NCI-H774 (cell line): ENCODE data around the gene PCDHGA8.
A peak's percentile ranks its signal among the peaks of the same experiment; 100 is the strongest.
"Not testable (repeated sequence)": the region's sequence is repeated elsewhere in the genome, so short reads cannot be mapped to it uniquely, and the experiment has no call there.

ENCODE experiments used
- DNase-seq: peaks from one replicate; lab custom pipeline; 2025; lab: John Stamatoyannopoulos, UW

The PCDHGA8 gene

DNA sequence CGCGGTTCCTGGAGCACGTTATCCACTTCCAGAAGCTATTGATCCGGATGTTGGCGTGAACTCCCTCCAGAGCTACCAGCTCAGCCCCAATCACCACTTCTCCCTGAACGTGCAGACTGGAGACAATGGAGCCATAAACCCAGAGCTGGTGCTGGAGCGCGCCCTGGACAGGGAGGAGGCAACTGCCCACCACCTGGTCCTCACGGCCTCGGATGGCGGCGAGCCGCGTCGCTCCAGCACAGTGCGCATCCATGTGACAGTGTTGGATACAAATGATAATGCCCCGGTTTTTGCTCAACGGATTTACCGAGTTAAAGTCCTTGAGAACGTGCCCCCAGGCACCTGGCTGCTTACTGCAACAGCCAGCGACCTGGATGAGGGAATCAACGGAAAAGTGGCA lies 11.0 kb downstream of the PCDHGA8 start:
- DNase-seq: no peak

DNA sequence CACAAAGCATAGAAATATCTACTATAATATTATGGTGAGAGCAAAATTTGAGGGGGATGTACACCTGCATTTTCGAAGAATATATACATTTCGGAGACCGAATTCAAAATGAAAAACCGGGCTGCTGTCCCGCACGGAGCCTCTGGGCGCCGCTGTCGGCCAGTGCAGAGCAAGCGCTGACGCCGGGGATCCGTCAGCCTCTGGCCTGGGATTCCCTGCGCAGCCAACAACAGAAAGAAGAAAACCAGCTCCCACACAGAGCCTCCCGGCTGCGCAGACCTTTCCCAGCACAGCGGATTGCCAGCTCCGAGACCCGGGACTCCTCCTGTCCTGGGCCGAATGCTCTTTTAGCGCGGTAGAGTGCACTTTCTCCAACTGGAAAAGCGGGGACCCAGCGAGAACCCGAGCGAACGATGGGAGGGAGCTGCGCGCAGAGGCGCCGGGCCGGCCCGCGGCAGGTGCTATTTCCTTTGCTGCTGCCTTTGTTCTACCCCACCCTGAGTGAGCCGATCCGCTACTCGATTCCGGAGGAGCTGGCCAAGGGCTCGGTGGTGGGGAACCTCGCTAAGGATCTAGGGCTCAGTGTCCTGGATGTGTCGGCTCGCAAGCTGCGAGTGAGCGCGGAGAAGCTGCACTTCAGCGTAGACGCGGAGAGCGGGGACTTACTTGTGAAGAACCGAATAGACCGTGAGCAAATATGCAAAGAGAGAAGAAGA lies 15.5 kb downstream of the PCDHGA8 start, which contains the start of gene PCDHGB6:
TSS of gene PCDHGB6 (plus strand) at position 232 of the 716 bp plus-strand sequence. CDS start at position 414, 182 bp downstream.
- not testable (repeated sequence) for DNase-seq

DNA sequence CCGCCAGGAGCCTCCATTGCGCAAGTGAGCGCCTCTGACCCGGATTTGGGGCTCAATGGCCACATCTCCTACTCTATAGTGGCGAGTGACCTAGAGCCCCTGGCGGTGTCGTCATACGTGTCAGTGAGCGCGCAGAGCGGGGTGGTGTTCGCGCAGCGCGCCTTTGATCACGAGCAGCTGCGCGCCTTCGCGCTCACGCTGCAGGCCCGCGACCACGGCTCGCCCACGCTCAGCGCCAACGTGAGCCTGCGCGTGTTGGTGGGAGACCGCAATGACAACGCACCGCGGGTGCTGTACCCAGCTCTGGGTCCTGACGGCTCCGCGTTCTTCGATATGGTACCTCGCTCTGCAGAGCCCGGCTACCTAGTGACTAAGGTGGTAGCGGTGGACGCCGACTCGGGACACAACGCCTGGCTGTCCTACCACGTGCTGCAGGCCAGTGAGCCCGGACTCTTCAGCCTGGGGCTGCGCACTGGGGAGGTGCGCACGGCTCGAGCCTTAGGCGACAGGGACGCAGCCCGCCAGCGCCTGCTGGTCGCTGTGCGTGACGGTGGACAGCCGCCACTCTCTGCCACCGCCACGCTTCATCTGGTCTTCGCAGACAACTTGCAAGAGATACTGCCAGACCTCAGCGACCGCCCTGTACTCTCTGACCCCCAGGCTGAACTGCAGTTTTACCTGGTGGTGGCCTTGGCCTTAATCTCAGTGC lies 17.3 kb downstream of the PCDHGA8 start:
- no peak for DNase-seq

DNA sequence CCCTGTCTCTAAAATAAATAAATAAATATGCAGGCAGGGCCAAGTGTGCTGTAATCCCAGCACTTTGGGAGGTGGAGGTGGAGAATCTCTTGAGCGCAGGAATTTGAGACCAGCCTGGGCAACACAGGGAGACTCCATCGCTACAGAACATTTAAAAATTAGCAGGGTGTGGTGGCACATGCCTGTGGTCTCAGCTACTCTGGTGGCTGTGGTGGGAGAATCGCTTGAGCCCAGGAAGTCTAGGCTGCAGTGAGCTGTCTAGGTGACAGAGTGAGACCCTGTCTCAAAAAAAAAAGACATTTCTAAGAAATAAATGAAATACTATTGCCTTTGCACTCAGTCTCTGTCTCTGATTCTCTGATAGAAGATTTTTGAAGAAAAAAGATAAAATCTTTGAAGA lies 19.1 kb downstream of the PCDHGA8 start:
- no peak for DNase-seq

DNA sequence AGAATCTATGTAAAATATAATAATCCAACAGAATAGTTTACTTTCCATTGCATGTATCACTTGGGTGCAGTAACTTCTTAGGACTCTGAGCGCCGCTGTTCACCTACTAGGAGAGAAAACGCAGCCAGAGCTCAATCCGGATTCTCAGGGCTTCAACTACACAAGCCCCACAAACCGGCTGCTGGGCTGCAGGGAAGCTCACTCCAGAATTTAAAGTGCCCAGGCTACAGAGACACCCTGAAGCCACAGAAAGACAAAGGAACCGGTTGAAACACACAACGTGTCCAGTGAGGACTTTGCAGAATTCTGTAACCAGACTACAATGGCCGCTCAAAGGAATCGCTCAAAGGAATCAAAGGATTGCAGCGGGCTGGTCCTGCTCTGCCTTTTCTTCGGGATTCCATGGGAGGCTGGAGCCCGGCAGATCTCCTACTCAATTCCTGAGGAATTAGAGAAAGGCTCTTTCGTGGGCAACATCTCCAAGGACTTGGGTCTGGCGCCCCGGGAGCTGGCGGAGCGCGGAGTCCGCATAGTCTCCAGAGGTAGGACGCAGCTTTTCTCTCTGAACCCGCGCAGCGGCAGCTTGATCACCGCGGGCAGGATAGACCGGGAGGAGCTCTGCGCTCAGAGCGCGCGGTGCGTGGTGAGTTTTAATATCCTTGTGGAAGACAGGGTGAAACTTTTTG lies 20.6 kb downstream of the PCDHGA8 start, which contains the start of gene PCDHGA10:
TSS of gene PCDHGA10 (plus strand) at position 134 of the 686 bp plus-strand sequence. CDS start at position 323, 189 bp downstream.
- no peak for DNase-seq

DNA sequence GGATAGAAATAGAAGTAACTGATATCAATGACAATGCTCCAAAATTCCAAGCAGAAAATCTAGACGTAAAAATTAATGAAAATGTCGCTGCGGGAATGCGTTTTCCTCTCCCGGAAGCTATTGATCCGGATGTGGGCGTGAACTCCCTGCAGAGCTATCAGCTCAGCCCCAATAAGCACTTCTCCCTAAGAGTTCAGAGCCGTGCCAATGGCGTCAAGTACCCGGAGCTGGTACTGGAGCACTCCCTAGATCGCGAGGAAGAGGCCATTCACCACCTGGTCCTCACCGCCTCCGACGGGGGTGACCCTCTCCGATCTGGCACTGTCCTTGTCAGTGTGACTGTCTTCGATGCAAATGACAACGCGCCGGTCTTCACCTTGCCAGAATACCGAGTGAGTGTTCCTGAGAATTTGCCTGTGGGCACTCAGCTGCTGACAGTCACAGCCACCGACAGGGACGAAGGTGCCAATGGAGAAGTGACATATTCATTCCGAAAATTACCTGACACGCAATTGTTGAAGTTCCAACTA lies 21.2 kb downstream of the PCDHGA8 start:
- DNase-seq: no peak

DNA sequence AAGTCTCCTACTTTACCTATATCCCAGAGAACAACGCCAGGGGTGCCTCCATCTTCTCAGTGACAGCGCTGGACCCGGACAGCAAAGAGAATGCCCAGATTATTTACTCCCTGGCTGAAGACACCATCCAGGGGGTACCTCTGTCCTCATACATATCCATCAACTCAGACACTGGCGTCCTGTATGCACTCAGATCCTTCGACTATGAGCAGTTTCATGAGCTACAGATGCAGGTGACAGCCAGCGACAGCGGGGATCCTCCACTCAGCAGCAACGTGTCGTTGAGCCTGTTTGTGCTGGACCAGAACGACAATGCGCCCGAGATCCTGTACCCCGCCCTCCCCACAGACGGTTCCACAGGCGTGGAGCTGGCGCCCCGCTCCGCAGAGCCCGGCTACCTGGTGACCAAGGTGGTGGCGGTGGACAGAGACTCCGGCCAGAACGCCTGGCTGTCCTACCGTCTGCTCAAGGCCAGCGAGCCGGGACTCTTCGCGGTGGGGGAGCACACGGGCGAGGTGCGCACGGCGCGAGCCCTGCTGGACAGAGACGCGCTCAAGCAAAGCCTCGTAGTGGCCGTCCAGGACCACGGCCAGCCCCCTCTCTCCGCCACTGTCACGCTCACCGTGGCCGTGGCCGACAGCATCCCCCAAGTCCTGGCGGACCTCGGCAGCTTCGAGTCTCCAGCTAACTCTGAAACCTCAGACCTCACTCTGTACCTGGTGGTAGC lies 22.3 kb downstream of the PCDHGA8 start:
- DNase-seq: not testable (repeated sequence)

DNA sequence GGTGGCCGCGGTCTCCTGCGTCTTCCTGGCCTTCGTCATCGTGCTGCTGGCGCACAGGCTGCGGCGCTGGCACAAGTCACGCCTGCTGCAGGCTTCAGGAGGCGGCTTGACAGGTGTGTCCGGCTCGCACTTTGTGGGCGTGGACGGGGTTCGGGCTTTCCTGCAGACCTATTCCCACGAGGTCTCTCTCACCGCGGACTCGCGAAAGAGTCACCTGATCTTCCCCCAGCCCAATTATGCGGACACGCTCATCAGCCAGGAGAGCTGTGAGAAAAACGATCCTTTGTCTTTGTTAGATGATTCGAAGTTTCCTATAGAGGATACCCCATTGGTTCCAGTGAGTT lies 22.8 kb downstream of the PCDHGA8 start:
- not testable (repeated sequence) for DNase-seq

DNA sequence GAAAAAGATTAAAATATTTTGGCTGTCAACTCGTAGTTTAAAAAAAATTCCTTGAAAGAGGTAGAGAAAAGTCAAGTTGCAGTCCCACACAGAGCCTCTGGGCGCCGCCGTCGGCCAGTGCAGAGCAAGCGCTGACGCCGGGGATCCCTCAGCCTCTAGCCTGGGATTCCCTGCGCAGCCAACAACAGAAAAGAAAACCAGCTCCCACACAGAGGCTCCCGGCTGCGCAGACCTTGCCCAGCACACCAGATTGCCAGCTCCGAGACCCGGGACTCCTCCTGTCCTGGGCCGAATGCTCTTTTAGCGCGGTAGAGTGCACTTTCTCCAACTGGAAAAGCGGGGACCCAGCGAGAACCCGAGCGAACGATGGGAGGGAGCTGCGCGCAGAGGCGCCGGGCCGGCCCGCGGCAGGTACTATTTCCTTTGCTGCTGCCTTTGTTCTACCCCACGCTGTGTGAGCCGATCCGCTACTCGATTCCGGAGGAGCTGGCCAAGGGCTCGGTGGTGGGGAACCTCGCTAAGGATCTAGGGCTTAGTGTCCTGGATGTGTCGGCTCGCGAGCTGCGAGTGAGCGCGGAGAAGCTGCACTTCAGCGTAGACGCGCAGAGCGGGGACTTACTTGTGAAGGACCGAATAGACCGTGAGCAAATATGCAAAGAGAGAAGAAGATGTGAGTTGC lies 25.2 kb downstream of the PCDHGA8 start, which contains the start of gene PCDHGB7:
TSS of gene PCDHGB7 (plus strand) at position 184 of the 679 bp plus-strand sequence. CDS start at position 367, 183 bp downstream.
- DNase-seq: peak; percentile 63

DNA sequence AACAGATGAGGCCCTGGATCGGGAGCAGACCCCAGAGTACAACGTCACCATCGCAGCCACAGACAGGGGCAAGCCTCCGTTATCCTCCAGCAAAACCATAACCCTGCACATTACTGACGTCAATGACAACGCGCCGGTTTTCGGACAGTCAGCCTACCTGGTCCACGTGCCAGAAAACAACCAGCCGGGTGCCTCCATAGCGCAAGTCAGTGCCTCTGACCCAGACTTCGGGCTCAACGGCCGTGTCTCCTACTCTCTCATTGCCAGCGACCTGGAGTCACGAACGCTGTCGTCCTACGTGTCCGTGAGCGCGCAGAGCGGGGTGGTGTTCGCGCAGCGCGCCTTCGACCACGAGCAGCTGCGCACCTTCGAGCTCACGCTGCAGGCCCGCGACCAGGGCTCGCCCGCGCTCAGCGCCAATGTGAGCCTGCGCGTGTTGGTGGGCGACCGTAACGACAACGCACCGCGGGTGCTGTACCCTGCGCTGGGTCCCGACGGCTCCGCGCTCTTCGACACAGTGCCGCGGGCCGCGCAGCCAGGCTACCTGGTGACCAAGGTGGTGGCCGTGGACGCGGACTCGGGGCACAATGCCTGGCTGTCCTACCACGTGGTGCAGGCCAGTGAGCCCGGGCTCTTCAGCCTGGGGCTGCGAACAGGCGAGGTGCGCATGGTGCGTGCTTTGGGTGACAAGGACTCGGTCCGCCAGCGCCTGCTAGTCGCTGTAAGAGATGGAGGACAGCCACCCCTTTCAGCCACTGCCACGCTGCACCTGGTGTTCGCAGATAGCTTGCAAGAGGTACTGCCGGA lies 26.8 kb downstream of the PCDHGA8 start:
- no peak for DNase-seq

DNA sequence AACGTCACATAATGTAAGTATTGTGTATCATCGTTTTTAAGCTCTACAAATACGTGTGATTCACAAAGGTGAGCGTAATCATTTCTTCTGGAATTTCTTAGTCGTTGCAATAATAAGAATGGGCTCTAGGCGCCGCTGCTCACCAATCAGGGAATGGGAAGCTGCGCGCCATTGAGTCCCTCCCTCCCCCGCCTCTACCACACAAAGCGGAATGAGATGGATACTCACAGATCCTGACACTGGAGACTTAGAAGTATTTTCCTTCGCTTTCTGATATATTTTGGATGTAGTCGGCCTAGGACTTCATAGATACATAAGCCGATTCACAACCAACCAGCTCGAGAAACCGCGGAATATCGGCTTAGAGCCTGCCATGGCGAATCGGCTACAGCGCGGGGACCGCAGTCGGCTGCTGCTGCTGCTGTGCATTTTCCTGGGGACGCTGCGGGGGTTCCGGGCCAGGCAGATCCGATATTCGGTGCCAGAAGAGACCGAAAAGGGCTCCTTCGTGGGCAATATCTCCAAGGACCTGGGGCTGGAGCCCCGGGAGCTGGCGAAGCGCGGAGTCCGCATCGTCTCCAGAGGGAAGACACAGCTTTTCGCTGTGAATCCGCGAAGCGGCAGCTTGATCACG lies 28.5 kb downstream of the PCDHGA8 start, which contains the start of gene PCDHGA11:
TSS of gene PCDHGA11 (plus strand) at position 197 of the 634 bp plus-strand sequence. CDS start at position 374, 177 bp downstream.
- no peak for DNase-seq

DNA sequence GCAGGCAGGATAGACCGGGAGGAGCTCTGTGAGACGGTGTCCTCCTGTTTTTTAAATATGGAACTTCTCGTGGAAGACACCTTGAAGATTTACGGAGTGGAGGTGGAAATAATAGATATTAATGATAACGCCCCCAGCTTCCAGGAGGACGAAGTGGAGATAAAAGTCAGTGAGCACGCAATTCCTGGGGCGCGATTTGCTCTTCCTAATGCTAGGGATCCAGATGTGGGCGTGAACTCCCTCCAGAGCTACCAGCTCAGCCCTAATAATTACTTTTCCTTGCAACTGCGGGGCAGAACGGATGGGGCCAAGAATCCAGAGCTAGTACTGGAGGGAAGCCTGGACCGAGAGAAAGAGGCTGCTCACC lies 29.0 kb downstream of the PCDHGA8 start:
- no peak for DNase-seq

DNA sequence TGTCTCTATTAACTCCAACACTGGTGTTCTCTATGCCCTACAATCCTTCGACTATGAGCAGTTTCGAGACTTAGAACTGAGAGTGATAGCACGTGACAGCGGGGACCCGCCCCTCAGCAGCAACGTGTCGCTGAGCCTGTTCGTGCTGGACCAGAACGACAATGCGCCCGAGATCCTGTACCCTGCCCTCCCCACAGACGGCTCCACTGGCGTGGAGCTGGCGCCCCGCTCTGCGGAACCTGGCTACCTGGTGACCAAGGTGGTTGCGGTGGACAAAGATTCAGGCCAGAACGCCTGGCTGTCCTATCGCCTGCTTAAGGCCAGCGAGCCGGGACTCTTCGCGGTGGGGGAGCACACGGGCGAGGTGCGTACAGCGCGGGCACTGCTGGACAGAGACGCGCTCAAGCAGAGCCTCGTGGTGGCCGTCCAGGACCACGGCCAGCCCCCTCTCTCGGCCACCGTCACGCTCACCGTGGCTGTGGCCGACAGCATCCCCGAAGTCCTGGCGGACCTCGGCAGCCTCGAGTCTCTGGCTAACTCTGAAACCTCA lies 30.4 kb downstream of the PCDHGA8 start:
- no peak for DNase-seq

DNA sequence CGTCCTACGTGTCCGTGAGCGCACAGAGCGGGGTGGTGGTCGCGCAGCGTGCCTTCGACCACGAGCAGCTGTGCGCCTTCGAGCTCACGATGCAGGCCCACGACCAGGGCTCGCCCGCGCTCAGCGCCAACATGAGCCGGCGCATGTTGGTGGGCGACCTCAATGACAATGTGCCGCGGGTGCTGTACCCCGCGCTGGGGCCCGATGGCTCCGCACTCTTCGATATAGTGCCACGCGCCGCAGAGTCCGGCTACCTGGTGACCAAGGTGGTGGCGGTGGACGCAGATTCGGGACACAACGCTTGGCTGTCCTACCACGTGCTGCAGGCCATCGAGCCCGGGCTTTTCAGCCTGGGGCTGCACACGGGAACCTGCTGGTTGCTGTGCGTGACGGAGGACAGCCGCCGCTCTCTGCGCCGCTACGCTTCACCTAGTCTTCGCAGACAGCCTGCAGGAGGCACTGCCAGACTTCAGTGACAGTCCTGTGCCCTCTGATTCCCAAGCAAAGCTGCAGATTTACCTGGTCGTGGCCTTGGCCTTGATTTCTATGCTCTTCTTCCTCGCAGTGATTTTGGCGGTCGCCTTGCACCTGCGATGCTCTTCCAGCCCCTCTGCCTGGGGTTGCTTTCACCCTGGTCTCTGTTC lies 35.5 kb downstream of the PCDHGA8 start:
- DNase-seq: no peak

DNA sequence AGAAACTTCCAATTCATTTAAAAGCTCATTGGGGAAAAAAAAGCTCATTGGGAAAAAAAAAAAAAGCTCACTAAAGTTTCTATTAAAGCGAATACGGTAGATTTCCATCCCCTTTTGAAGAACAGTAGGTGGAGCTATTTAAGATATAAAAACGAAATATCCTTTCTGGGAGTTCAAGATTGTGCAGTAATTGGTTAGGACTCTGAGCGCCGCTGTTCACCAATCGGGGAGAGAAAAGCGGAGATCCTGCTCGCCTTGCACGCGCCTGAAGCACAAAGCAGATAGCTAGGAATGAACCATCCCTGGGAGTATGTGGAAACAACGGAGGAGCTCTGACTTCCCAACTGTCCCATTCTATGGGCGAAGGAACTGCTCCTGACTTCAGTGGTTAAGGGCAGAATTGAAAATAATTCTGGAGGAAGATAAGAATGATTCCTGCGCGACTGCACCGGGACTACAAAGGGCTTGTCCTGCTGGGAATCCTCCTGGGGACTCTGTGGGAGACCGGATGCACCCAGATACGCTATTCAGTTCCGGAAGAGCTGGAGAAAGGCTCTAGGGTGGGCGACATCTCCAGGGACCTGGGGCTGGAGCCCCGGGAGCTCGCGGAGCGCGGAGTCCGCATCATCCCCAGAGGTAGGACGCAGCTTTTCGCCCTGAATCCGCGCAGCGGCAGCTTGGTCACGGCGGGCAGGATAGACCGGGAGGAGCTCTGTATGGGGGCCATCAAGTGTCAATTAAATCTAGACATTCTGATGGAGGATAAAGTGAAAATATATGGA lies 38.1 kb downstream of the PCDHGA8 start, which contains the start of gene PCDHGA12:
TSS of gene PCDHGA12 (plus strand) at position 176 of the 782 bp plus-strand sequence. CDS start at position 429, 253 bp downstream.
- DNase-seq: no peak

DNA sequence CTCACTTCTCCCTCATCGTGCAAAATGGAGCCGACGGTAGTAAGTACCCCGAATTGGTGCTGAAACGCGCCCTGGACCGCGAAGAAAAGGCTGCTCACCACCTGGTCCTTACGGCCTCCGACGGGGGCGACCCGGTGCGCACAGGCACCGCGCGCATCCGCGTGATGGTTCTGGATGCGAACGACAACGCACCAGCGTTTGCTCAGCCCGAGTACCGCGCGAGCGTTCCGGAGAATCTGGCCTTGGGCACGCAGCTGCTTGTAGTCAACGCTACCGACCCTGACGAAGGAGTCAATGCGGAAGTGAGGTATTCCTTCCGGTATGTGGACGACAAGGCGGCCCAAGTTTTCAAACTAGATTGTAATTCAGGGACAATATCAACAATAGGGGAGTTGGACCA lies 38.9 kb downstream of the PCDHGA8 start:
- no peak for DNase-seq

DNA sequence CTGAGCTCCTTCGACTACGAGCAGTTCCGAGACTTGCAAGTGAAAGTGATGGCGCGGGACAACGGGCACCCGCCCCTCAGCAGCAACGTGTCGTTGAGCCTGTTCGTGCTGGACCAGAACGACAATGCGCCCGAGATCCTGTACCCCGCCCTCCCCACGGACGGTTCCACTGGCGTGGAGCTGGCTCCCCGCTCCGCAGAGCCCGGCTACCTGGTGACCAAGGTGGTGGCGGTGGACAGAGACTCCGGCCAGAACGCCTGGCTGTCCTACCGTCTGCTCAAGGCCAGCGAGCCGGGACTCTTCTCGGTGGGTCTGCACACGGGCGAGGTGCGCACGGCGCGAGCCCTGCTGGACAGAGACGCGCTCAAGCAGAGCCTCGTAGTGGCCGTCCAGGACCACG lies 39.9 kb downstream of the PCDHGA8 start:
- DNase-seq: not testable (repeated sequence)

DNA sequence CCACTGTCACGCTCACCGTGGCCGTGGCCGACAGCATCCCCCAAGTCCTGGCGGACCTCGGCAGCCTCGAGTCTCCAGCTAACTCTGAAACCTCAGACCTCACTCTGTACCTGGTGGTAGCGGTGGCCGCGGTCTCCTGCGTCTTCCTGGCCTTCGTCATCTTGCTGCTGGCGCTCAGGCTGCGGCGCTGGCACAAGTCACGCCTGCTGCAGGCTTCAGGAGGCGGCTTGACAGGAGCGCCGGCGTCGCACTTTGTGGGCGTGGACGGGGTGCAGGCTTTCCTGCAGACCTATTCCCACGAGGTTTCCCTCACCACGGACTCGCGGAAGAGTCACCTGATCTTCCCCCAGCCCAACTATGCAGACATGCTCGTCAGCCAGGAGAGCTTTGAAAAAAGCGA lies 40.3 kb downstream of the PCDHGA8 start:
- not testable (repeated sequence) for DNase-seq
